ENCODE data around the gene VRK3.

The VRK3 gene

DNA sequence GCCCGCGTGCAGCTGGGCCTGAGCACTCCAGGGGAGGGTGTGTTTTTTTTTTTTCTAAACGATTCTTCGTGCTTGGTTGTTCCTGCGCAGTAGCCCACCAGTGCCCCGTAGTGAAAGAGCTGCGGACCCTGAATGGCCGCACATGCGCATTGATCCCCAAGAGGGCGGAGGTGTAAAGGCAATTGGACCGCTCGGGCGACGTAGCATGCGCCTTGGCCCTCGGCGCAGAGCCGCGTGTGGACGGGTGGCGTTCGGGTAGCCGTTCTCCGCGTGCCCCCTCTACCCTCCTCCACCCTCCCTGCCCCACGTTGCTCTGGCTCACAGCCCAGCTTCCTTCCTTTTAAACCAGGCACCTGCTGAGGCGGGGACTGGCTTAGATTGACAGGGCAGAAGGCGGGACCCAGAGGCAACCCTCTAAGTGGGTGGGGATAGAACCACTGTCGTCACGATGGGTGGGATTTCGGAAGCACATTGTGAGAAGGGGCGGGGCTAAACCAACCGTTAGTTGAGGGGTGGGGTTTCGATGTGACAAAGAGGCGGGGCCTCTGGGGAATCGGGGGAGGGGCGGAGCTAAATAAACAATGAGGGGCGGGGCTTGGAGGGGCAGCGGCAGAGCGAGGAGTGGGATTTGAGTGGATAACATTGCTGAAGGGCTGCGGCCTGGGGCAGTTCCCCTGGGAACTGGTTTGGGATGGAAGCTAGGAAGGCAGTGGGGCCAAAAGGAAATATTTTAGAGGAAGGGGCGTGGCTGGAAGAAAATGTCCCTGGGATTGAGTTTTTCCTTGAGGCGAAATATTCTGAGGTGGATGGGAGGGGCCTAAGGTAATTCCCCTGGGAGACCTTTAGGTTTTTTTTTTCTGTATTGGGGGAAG lies 95.3 kb downstream of the VRK3 start:
- DNase-seq: peak; percentile 94

- peak; percentile 86 for DNase-seq
Observed at GRCh38 chr19:49929121-49929610, 96.0 kb downstream of the VRK3 start, which contains the start of the genes ATF5 and NUP62. TSS of gene ATF5 (plus strand) at chr19:49929205. CDS start at chr19:49930851, 1,646 bp downstream. TSS of gene NUP62 (minus strand) at chr19:49929504. CDS start at chr19:49909807, 19,697 bp downstream.

GRCh38 chr19:49927526-49928264 lies 97.5 kb downstream of the VRK3 start:
- DNase-seq: no peak

DNA sequence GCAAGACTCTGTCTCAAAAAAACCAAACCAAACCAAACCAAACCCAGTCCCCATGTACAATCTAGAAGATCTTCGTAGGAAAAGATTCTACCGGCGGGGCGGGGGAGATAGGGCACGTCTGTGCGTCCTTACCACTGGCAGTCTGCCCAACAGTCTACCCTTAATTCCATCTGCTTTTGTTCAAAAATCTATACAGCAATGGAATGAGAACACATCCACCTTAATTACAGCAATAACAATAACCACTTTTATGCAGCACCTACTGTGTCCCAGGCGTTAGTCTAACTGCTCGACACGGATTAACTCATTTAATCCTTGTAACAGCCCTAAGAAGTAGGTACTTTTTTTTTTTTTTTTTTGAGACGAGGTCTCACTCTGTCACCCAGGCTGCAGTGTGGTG lies 98.7 kb downstream of the VRK3 start:
- no peak for DNase-seq
